Measurements from ENCODE around the gene TLR1.

The TLR1 gene

DNA sequence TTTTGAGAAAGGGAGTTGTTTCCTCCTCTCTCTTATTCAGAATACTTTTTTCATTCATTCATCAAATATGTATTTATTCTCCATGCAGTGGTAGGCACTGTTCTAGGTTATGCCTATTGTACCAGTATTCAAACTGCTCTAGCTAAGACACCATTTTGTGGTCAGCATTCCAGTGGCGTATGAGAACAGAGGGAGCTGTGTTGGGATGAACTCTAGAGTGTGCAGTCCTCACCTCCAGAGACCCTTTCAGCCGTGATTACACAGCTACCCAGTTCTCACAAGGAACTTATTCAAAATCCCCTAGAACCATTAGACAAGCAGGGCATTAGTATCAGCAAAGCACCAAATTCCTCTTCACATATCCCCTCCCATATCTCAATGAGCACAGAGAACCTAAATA, 4.2 kb downstream of the TLR1 start:
- Histone ChIP-seq H3K4me1 (ENCODE audit: insufficient read depth, low read length) (no peaks in the 10 kb centered on the region), H3K36me3 (ENCODE audit: insufficient read depth, low read length) (no peaks in the 10 kb centered on the region), H3K9me3 (ENCODE audit: insufficient read depth, low read length, severe bottlenecking) (peaks cover 13% of the 10 kb centered on the region), H3K4me3 (ENCODE audit: low read depth in 1 of 2, low read length in 2 of 2) (no peak overlapping the region), H2AFZ (ENCODE audit: low read depth, low read length) (no peak overlapping the region), H3K4me2 (ENCODE audit: insufficient read depth, low read length) (no peak overlapping the region), H3K27me3 (ENCODE audit: insufficient read depth, low read length, poor library complexity) (no peaks in the 10 kb centered on the region), H4K20me1 (ENCODE audit: insufficient read depth, low read length) (no peaks in the 10 kb centered on the region), H3K79me2 (ENCODE audit: insufficient read depth, low read length) (no peaks in the 10 kb centered on the region), H3K9ac (ENCODE audit: low read depth, low read length) (no peak overlapping the region), H3K27ac (ENCODE audit: low read length) (no peak overlapping the region)
- ATAC-seq (ENCODE audit: insufficient read depth, low read depth) (no peak), DNase-seq (no peak)
- no peak for TF ChIP-seq EZH2 (IDR thresholded peaks at IDR 0.05; ENCODE audit: borderline replicate concordance, low read depth, low read length, severe bottlenecking)
- TF ChIP-seq, protein P1, sequence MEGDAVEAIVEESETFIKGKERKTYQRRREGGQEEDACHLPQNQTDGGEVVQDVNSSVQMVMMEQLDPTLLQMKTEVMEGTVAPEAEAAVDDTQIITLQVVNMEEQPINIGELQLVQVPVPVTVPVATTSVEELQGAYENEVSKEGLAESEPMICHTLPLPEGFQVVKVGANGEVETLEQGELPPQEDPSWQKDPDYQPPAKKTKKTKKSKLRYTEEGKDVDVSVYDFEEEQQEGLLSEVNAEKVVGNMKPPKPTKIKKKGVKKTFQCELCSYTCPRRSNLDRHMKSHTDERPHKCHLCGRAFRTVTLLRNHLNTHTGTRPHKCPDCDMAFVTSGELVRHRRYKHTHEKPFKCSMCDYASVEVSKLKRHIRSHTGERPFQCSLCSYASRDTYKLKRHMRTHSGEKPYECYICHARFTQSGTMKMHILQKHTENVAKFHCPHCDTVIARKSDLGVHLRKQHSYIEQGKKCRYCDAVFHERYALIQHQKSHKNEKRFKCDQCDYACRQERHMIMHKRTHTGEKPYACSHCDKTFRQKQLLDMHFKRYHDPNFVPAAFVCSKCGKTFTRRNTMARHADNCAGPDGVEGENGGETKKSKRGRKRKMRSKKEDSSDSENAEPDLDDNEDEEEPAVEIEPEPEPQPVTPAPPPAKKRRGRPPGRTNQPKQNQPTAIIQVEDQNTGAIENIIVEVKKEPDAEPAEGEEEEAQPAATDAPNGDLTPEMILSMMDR (IDR thresholded peaks at IDR 0.05; ENCODE audit: borderline replicate concordance, extremely low read depth, low read length, poor library complexity, severe bottlenecking), result no peak

DNA sequence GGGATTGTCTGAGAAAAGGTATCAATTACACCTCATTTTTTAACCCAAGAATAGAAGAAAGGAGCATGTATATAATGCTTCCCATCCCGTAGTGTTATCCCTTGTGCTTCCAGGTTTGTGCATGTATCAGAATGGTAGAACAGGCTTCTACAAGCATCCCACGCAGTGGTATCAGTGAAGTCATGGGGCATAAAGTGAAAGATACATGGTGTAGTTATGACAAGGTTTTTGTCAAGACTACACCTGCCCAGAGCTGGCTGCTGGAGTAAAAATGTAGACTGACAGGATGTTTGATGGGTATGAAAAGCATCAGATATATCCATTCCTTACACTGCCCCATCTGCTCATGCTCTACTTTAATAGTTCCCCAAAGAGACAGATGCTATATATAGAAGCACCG, 9.5 kb downstream of the TLR1 start:
- Histone ChIP-seq H3K27me3 (ENCODE audit: insufficient read depth, low read length, poor library complexity) (no peaks in the 10 kb centered on the region), H3K4me2 (ENCODE audit: insufficient read depth, low read length) (no peak overlapping the region), H3K36me3 (ENCODE audit: insufficient read depth, low read length) (no peaks in the 10 kb centered on the region), H4K20me1 (ENCODE audit: insufficient read depth, low read length) (no peaks in the 10 kb centered on the region), H3K27ac (ENCODE audit: low read length) (no peak overlapping the region), H2AFZ (ENCODE audit: low read depth, low read length) (no peak overlapping the region), H3K79me2 (ENCODE audit: insufficient read depth, low read length) (no peaks in the 10 kb centered on the region), H3K4me1 (ENCODE audit: insufficient read depth, low read length) (no peaks in the 10 kb centered on the region), H3K9ac (ENCODE audit: low read depth, low read length) (no peak overlapping the region), H3K4me3 (ENCODE audit: low read depth in 1 of 2, low read length in 2 of 2) (no peak overlapping the region), H3K9me3 (ENCODE audit: insufficient read depth, low read length, severe bottlenecking) (no peaks in the 10 kb centered on the region)
- TF ChIP-seq EZH2 (IDR thresholded peaks at IDR 0.05; ENCODE audit: borderline replicate concordance, low read depth, low read length, severe bottlenecking), result no peak
- TF ChIP-seq, protein P1 (IDR thresholded peaks at IDR 0.05; ENCODE audit: borderline replicate concordance, extremely low read depth, low read length, poor library complexity, severe bottlenecking), result no peak
- ATAC-seq (ENCODE audit: insufficient read depth, low read depth), result no peak
- no peak for DNase-seq

DNA sequence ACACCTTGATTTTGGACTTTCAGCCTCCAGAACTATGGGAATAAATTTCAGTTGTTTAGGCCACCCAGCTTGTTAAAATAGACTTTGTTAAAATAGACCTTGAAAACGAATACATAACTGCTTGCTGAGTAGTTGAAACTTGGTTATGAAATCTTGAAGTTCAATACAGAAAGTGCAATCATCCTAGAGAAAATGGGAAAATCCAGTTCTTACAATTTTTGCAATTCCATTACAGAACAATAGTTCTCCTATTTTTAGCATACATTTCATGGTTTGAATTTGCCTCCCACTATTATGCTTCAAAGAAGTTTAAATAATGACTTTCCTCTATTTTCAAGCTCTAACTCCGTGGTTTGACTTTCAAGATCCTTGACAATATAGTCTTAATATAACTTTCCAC, 10.5 kb downstream of the TLR1 start:
- no peaks in the 10 kb centered on the region for H3K9me3 ChIP-seq (ENCODE audit: insufficient read depth, low read length, severe bottlenecking)
- H4K20me1 ChIP-seq (ENCODE audit: insufficient read depth, low read length), result no peaks in the 10 kb centered on the region
- no peaks in the 10 kb centered on the region for H3K79me2 ChIP-seq (ENCODE audit: insufficient read depth, low read length)
- no peak overlapping the region for H3K9ac ChIP-seq (ENCODE audit: low read depth, low read length)
- DNase-seq (no peak), ATAC-seq (ENCODE audit: insufficient read depth, low read depth) (no peak)
- TF ChIP-seq, protein P1 (IDR thresholded peaks at IDR 0.05; ENCODE audit: borderline replicate concordance, extremely low read depth, low read length, poor library complexity, severe bottlenecking), result no peak
- no peak for TF ChIP-seq EZH2 (IDR thresholded peaks at IDR 0.05; ENCODE audit: borderline replicate concordance, low read depth, low read length, severe bottlenecking)
- no peak overlapping the region for H2AFZ ChIP-seq (ENCODE audit: low read depth, low read length)
- no peaks in the 10 kb centered on the region for H3K36me3 ChIP-seq (ENCODE audit: insufficient read depth, low read length)
- no peak overlapping the region for H3K27ac ChIP-seq (ENCODE audit: low read length)
- H3K4me2 ChIP-seq (ENCODE audit: insufficient read depth, low read length), result no peak overlapping the region
- no peaks in the 10 kb centered on the region for H3K4me1 ChIP-seq (ENCODE audit: insufficient read depth, low read length)
- H3K4me3 ChIP-seq (ENCODE audit: low read depth in 1 of 2, low read length in 2 of 2), result no peak overlapping the region
- no peaks in the 10 kb centered on the region for H3K27me3 ChIP-seq (ENCODE audit: insufficient read depth, low read length, poor library complexity)

DNA sequence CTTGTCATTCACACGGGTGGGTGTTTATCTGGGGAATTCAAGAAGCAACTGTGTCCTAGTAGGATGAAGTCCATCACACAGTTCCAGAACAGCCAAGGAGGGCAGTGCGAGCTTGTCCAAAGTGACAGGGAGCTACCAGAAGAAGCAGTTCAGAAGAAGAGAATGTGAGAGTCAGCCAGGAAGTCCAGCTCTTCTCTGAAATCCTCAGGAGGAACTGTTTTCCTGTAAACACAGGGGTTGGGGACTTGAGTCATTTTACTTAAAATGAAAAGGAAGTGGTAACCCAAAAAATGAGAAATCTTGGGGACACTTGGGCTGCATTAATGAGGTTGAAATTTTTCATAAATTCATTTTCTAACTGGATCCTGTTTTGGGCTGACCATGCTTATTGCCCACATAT, 13.6 kb downstream of the TLR1 start:
- H2AFZ ChIP-seq (ENCODE audit: low read depth, low read length), result no peak overlapping the region
- no peak overlapping the region for H3K9ac ChIP-seq (ENCODE audit: low read depth, low read length)
- H3K4me2 ChIP-seq (ENCODE audit: insufficient read depth, low read length), result no peak overlapping the region

More for the DNA sequence above, 13.6 kb downstream of the TLR1 start:
- Histone ChIP-seq H3K27ac (ENCODE audit: low read length) (no peak overlapping the region), H3K4me1 (ENCODE audit: insufficient read depth, low read length) (no peaks in the 10 kb centered on the region), H3K79me2 (ENCODE audit: insufficient read depth, low read length) (no peaks in the 10 kb centered on the region), H3K4me3 (ENCODE audit: low read depth in 1 of 2, low read length in 2 of 2) (no peak overlapping the region), H4K20me1 (ENCODE audit: insufficient read depth, low read length) (no peaks in the 10 kb centered on the region), H3K36me3 (ENCODE audit: insufficient read depth, low read length) (no peaks in the 10 kb centered on the region), H3K9me3 (ENCODE audit: insufficient read depth, low read length, severe bottlenecking) (no peaks in the 10 kb centered on the region), H3K27me3 (ENCODE audit: insufficient read depth, low read length, poor library complexity) (no peaks in the 10 kb centered on the region)
- ATAC-seq (ENCODE audit: insufficient read depth, low read depth) (no peak), DNase-seq (no peak)
- TF ChIP-seq EZH2 (IDR thresholded peaks at IDR 0.05; ENCODE audit: borderline replicate concordance, low read depth, low read length, severe bottlenecking), result no peak
- TF ChIP-seq, protein P1 (IDR thresholded peaks at IDR 0.05; ENCODE audit: borderline replicate concordance, extremely low read depth, low read length, poor library complexity, severe bottlenecking), result no peak

All from DND-41 (cell line).